Neutrophil (primary cell): ENCODE data around the gene HPCAL1.
"Not testable (repeated sequence)": the region's sequence is repeated elsewhere in the genome, so short reads cannot be mapped to it uniquely, and the experiment has no call there.

ENCODE experiments used
- H3K27ac ChIP-seq: fragments of 200-600 bp; sonication (generic); 2 replicates; pipeline ENCODE4 v1.5.1; 2016; ENCODE audit warnings: mild to moderate bottlenecking, moderate library complexity
- H3K27me3 ChIP-seq: fragments of 200-600 bp; sonication (generic); 2 replicates; pipeline ENCODE4 v1.6.0; 2016; ENCODE audit warnings: mild to moderate bottlenecking
- H3K36me3 ChIP-seq: fragments of 200-600 bp; sonication (generic); 2 replicates; pipeline ENCODE4 v1.5.1; 2017
- H3K4me1 ChIP-seq, 2 experiments: fragments of 200-600 bp in 1 of 2; sonication (generic) in 1 of 2; 1 replicate in 1 of 2; 2 replicates in 1 of 2; pipeline versions ENCODE4 v1.5.1 to v1.6.1; 2013 to 2016; ENCODE audit warnings: low read depth in 1 of 2, low read length in 1 of 2, mild to moderate bottlenecking in 1 of 2, moderate library complexity in 1 of 2; ENCODE audit not compliant: control insufficient read depth in 1 of 2, insufficient read depth in 1 of 2
- H3K4me3 ChIP-seq, 2 experiments: fragments of 200-600 bp in 1 of 2; sonication (generic) in 1 of 2; 1 replicate in 1 of 2; 2 replicates in 1 of 2; pipeline ENCODE4 v1.5.1; 2013 to 2016; ENCODE audit warnings: low read depth in 1 of 2, low read length in 1 of 2, mild to moderate bottlenecking in 1 of 2, moderate library complexity in 1 of 2
- H3K9me3 ChIP-seq: fragments of 200-600 bp; sonication (generic); 2 replicates; pipeline ENCODE4 v1.5.1; 2016
- CTCF ChIP-seq: fragments of 200-600 bp; sonication (generic); IDR thresholded peaks from 2 replicates; pipeline ENCODE4 v1.5.1; 2016; ENCODE audit warnings: antibody characterized with exemption

Gene HPCAL1

DNA sequence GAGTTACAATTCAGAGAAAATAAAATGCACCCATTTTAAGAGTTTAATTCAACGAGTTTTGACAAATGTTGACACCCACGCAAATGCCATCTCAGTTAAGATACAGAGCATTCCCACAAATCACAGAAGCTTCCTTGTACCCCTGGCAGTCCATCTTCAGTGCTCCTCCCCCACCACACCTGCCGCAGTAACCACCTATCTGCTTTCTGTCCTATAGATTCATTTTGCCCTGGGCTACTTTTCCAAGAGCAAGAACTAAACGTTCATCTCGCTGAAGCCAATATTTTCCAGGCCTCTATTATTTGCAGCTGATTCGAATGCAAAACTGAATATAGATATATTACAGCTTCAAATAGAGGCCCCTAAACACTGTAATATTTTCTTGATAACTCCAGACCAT, 13.4 kb upstream of the HPCAL1 start:
- H3K4me1 ChIP-seq, result peaks cover 15 to 19% of the 10 kb centered on the region in 2 experiments
- no peak for TF ChIP-seq CTCF

GRCh38 chr2:10289891-10290290, 12.8 kb upstream of the HPCAL1 start:
- Histone ChIP-seq H3K27me3 (no peaks in the 10 kb centered on the region), H3K4me1 (peaks cover 14 to 17% of the 10 kb centered on the region in 2 experiments), H3K4me3 (no peak overlapping the region), H3K27ac (no peak overlapping the region), H3K36me3 (no peaks in the 10 kb centered on the region), H3K9me3 (no peaks in the 10 kb centered on the region)
- TF ChIP-seq CTCF, result no peak

More for the DNA sequence above, 13.4 kb upstream of the HPCAL1 start:
- H3K36me3 ChIP-seq, result no peaks in the 10 kb centered on the region
- H3K27ac ChIP-seq, result no peak overlapping the region
- no peaks in the 10 kb centered on the region for H3K9me3 ChIP-seq
- H3K4me3 ChIP-seq, result no peak overlapping the region
- no peaks in the 10 kb centered on the region for H3K27me3 ChIP-seq

DNA sequence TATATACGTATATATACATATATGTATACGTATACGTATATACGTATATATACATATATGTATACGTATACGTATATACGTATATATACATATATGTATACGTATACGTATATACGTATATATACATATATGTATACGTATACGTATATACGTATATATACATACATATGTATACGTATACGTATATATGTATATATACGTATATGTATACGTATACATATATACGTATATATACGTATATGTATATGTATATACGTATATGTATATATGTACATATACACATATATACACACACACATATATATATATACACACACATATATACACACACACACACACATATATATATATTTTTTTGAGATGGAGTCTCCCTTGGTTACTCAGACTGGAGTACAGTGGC, 11.3 kb upstream of the HPCAL1 start:
- H3K27me3 ChIP-seq, result not testable (repeated sequence)

GRCh38 chr2:10292033-10292432, 10.7 kb upstream of the HPCAL1 start:
- H3K27me3 ChIP-seq, result no peaks in the 10 kb centered on the region
- peaks cover 0 to under 1% of the 10 kb centered on the region in 2 experiments for H3K4me1 ChIP-seq
- TF ChIP-seq CTCF, result no peak
- no peaks in the 10 kb centered on the region for H3K9me3 ChIP-seq
- H3K27ac ChIP-seq, result no peak overlapping the region
- H3K36me3 ChIP-seq, result no peaks in the 10 kb centered on the region
- no peak overlapping the region for H3K4me3 ChIP-seq

More for the DNA sequence above, 11.3 kb upstream of the HPCAL1 start:
- not testable (repeated sequence) for H3K9me3 ChIP-seq, H3K4me3 ChIP-seq, H3K27ac ChIP-seq, H3K36me3 ChIP-seq, H3K4me1 ChIP-seq

DNA sequence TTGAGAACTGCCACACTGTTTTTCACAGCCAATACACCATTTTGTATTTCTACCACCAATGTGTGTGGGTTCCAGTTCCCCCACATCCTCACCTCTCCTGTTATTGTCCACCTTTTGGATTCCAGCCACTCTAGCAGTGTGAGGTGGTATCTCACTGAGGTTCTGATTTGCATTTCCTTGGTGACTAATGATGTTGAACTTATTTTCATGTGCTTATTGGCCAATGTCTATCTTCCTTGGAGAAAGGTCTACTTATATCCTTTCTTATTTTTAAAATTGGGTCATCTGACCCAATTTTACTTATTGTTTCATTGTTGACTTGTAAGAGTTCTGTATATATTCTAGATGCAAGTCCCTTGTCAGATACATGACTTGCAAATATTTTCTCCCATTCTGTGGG, 9.1 kb upstream of the HPCAL1 start:
- peaks cover 15 to 16% of the 10 kb centered on the region in 2 experiments for H3K4me1 ChIP-seq
- TF ChIP-seq CTCF, result no peak
- no peak overlapping the region for H3K4me3 ChIP-seq
- H3K36me3 ChIP-seq, result no peaks in the 10 kb centered on the region
- H3K27me3 ChIP-seq, result no peaks in the 10 kb centered on the region
- H3K9me3 ChIP-seq, result no peaks in the 10 kb centered on the region
- no peak overlapping the region for H3K27ac ChIP-seq

DNA sequence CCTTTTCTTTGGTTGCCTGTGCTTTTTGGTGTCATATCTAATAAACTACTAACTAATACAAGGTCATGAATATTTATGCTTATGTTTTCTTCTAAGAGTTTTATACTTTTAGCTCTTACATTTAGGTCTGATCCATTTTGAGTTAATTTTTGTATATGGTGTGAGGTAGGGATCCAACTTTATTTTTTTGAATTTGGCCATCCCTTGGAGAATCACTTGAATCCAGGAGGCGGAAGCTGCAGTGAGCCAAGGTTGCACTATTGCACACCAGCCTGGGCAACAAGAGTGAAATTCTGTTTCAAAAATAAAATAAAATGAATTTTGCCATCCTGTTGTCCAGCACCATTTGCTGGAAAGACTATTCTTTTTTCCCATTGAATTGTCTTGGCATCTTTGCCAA, 8.6 kb upstream of the HPCAL1 start:
- no peaks in the 10 kb centered on the region for H3K9me3 ChIP-seq

GRCh38 chr2:10295649-10296048, 7.1 kb upstream of the HPCAL1 start:
- H3K9me3 ChIP-seq, result not testable (repeated sequence)

More for the DNA sequence above, 8.6 kb upstream of the HPCAL1 start:
- Histone ChIP-seq H3K36me3 (no peaks in the 10 kb centered on the region), H3K4me3 (no peak overlapping the region), H3K27me3 (no peaks in the 10 kb centered on the region), H3K4me1 (peaks cover 20 to 21% of the 10 kb centered on the region in 2 experiments), H3K27ac (no peak overlapping the region)
- TF ChIP-seq CTCF, result no peak

More at GRCh38 chr2:10295649-10296048, 7.1 kb upstream of the HPCAL1 start:
- not testable (repeated sequence) for H3K27ac ChIP-seq, H3K27me3 ChIP-seq, H3K4me3 ChIP-seq, H3K36me3 ChIP-seq
- H3K4me1 ChIP-seq, result peaks cover 35 to 36% of the 10 kb centered on the region in 2 experiments
